SK-N-SH (cell line): ENCODE results near the gene EDC4.

Source experiments
- EZH2phosphoT487 ChIP-seq: fragments of 200-600 bp; sonication (generic); IDR thresholded peaks from 2 replicates; pipeline ENCODE4 v1.6.1; 2017; ENCODE audit warnings: low read depth, mixed run types, mild to moderate bottlenecking, antibody characterized with exemption, moderate library complexity, borderline replicate concordance
- TF ChIP-seq, protein P1 (sequence below): fragments of 200-600 bp; sonication (generic); IDR thresholded peaks from 2 replicates; pipeline ENCODE4 v1.6.1; 2017; ENCODE audit warnings: antibody characterized with exemption, mild to moderate bottlenecking, moderate library complexity

DNA sequence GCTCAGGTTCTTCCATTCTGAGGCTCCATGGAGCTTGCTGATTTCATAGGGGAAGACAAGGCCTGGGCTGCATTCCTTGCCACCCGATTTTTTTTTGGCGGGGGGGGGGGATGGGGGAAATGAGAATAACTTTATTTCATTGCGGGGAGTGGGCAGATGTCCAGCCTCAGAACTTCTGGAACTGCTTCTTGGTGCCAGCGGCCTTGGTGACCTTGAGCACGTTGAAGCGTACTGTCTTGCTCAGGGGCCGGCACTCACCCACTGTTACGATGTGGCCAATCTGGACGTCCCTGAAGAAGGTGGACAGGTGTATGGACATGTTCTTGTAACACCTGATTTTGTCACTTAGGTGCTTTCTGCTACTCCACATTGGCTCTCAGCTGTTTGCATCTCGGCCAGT lies 17.1 kb upstream of the EDC4 start:
- TF ChIP-seq, protein P1, sequence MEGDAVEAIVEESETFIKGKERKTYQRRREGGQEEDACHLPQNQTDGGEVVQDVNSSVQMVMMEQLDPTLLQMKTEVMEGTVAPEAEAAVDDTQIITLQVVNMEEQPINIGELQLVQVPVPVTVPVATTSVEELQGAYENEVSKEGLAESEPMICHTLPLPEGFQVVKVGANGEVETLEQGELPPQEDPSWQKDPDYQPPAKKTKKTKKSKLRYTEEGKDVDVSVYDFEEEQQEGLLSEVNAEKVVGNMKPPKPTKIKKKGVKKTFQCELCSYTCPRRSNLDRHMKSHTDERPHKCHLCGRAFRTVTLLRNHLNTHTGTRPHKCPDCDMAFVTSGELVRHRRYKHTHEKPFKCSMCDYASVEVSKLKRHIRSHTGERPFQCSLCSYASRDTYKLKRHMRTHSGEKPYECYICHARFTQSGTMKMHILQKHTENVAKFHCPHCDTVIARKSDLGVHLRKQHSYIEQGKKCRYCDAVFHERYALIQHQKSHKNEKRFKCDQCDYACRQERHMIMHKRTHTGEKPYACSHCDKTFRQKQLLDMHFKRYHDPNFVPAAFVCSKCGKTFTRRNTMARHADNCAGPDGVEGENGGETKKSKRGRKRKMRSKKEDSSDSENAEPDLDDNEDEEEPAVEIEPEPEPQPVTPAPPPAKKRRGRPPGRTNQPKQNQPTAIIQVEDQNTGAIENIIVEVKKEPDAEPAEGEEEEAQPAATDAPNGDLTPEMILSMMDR = no peak
- no peak for TF ChIP-seq EZH2phosphoT487
